Right renal cortex interstitium (tissue), 3 donors: ENCODE measurements around the gene OLFML3. TPM values are rescaled to one million over a fixed set of nuclear protein-coding genes. Genes with fewer than 3 reads are reported as not detected.
"Not testable (repeated sequence)": the region's sequence is repeated elsewhere in the genome, so short reads cannot be mapped to it uniquely, and the experiment has no call there.

Experiments
- DNase-seq, 3 donors: peaks; one replicate each; pipeline ENCODE4 v3.0.0-alpha.2; 2013; ENCODE audit warnings: low read depth in 3 of 3, low spot score in 2 of 3
- polyA plus RNA-seq, 3 donors: library from polyadenylated mRNA; unstranded; fragments of 120-200 nt; gene quantifications; one replicate each; pipeline ENCODE4 v1.2.1, GENCODE V29; 2013; ENCODE audit not compliant: insufficient read length in 3 of 3

Gene OLFML3
- polyA plus RNA-seq, 3 donors: 134 to 158 (median 154) TPM

- no peak for DNase-seq
Observed at GRCh38 chr1:113990530-113990929, 11.3 kb downstream of the OLFML3 start.

GRCh38 chr1:113990961-113991360 lies 11.7 kb downstream of the OLFML3 start:
- no peak for DNase-seq

GRCh38 chr1:113991467-113991997 lies 12.3 kb downstream of the OLFML3 start:
- DNase-seq: no peak

GRCh38 chr1:113993072-113993471 lies 13.8 kb downstream of the OLFML3 start:
- no peak for DNase-seq

- DNase-seq: no peak
Observed at GRCh38 chr1:113993766-113994165, 14.5 kb downstream of the OLFML3 start.

GRCh38 chr1:113995382-113995781 lies 16.1 kb downstream of the OLFML3 start:
- no peak for DNase-seq

GRCh38 chr1:113998361-113998760 lies 19.1 kb downstream of the OLFML3 start:
- DNase-seq: no peak

GRCh38 chr1:113999233-113999632 lies 20.0 kb downstream of the OLFML3 start:
- DNase-seq: no peak

- DNase-seq: no peak
Observed at GRCh38 chr1:113999799-114000198, 20.5 kb downstream of the OLFML3 start.

GRCh38 chr1:114000406-114000805 lies 21.1 kb downstream of the OLFML3 start:
- no peak for DNase-seq

- DNase-seq: no peak
Observed at GRCh38 chr1:114002492-114003239, 23.4 kb downstream of the OLFML3 start.

- no peak for DNase-seq
Observed at GRCh38 chr1:114003431-114003830, 24.2 kb downstream of the OLFML3 start.

- not testable (repeated sequence) for DNase-seq
Observed at GRCh38 chr1:114006825-114007224, 27.6 kb downstream of the OLFML3 start.

- no peak for DNase-seq
Observed at GRCh38 chr1:114008480-114008941, 29.2 kb downstream of the OLFML3 start.

GRCh38 chr1:114008993-114009392 lies 29.7 kb downstream of the OLFML3 start:
- DNase-seq: no peak

- DNase-seq: no peak
Observed at GRCh38 chr1:114009393-114009792, 30.1 kb downstream of the OLFML3 start.

GRCh38 chr1:114010433-114011184 lies 31.3 kb downstream of the OLFML3 start:
- DNase-seq: no peak

GRCh38 chr1:114011796-114012195 lies 32.5 kb downstream of the OLFML3 start:
- no peak for DNase-seq

GRCh38 chr1:114015075-114015474 lies 35.8 kb downstream of the OLFML3 start:
- no peak for DNase-seq

- not testable (repeated sequence) for DNase-seq
Observed at GRCh38 chr1:114019724-114020123, 40.5 kb downstream of the OLFML3 start.

GRCh38 chr1:114021665-114022099 lies 42.4 kb downstream of the OLFML3 start:
- DNase-seq: no peak

GRCh38 chr1:114022877-114023276 lies 43.6 kb downstream of the OLFML3 start:
- DNase-seq: no peak
